Endometrium (tissue), 2 donors: Measurements from ENCODE around the gene CKAP5.

ENCODE experiments used
- FAIRE-seq: peaks from 2 replicates; lab custom pipeline; 2012; peaks lifted over from hg19 to GRCh38; lab: Jason Lieb, UNC
- donor health status: control.
- donor health status: control.

The CKAP5 gene

GRCh38 chr11:46698597-46698996 is 147.5 kb downstream of the CKAP5 start:
- no peak for FAIRE-seq

- FAIRE-seq: no peak
These were observed 148.4 kb downstream of the CKAP5 start for GRCh38 chr11:46697723-46698122.

GRCh38 chr11:46697303-46697702 is 148.8 kb downstream of the CKAP5 start:
- FAIRE-seq: no peak

- FAIRE-seq: no peak
These were observed 149.9 kb downstream of the CKAP5 start for GRCh38 chr11:46696212-46696558.

- no peak for FAIRE-seq
These were observed 150.5 kb downstream of the CKAP5 start for GRCh38 chr11:46695345-46696211.

- no peak for FAIRE-seq
These were observed 151.5 kb downstream of the CKAP5 start for GRCh38 chr11:46694607-46695006.

GRCh38 chr11:46694072-46694471 is 152.0 kb downstream of the CKAP5 start:
- FAIRE-seq: no peak

- FAIRE-seq: no peak
These were observed 152.5 kb downstream of the CKAP5 start for GRCh38 chr11:46693597-46694012.
